Measurements from ENCODE around the gene IGSF5.

- TF ChIP-seq MZF1 (tag by site-specific recombination; IDR thresholded peaks at IDR 0.05; ENCODE audit: borderline replicate concordance) (no peak), ZNF266 (tag by site-specific recombination; IDR thresholded peaks at IDR 0.05; ENCODE audit: low read depth) (no peak), ZNF19 (tag by site-specific recombination; IDR thresholded peaks at IDR 0.05; ENCODE audit: low read depth) (no peak), GFI1B (tag by site-specific recombination; IDR thresholded peaks at IDR 0.05) (no peak), TRIM28 (IDR thresholded peaks at IDR 0.05; ENCODE audit: borderline replicate concordance, low read length) (no peak), ZNF623 (tag by site-specific recombination; IDR thresholded peaks at IDR 0.05) (no peak), ZNF157 (tag by site-specific recombination; IDR thresholded peaks at IDR 0.05) (no peak)
- TF ChIP-seq, protein P1, sequence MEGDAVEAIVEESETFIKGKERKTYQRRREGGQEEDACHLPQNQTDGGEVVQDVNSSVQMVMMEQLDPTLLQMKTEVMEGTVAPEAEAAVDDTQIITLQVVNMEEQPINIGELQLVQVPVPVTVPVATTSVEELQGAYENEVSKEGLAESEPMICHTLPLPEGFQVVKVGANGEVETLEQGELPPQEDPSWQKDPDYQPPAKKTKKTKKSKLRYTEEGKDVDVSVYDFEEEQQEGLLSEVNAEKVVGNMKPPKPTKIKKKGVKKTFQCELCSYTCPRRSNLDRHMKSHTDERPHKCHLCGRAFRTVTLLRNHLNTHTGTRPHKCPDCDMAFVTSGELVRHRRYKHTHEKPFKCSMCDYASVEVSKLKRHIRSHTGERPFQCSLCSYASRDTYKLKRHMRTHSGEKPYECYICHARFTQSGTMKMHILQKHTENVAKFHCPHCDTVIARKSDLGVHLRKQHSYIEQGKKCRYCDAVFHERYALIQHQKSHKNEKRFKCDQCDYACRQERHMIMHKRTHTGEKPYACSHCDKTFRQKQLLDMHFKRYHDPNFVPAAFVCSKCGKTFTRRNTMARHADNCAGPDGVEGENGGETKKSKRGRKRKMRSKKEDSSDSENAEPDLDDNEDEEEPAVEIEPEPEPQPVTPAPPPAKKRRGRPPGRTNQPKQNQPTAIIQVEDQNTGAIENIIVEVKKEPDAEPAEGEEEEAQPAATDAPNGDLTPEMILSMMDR (tag by site-specific recombination; IDR thresholded peaks at IDR 0.05): no peak
Observed at GRCh38 chr21:39774227-39774626, 29.2 kb downstream of the IGSF5 start.
